B cell (primary cell): ENCODE results near the gene CTNNA3.

Experiments
- CTCF ChIP-seq: fragments of 200-600 bp; IDR thresholded peaks from one replicate; pipeline ENCODE4 v1.8.0; 2022; ENCODE audit warnings: antibody characterized with exemption, mild to moderate bottlenecking
- EZH2 ChIP-seq: IDR thresholded peaks from 2 replicates; pipeline ENCODE4 v1.6.1; 2012; ENCODE audit warnings: borderline replicate concordance, low read depth, mild to moderate bottlenecking, moderate library complexity, low read length; ENCODE audit not compliant: insufficient read depth, poor library complexity, severe bottlenecking

GRCh38 chr10:67573484-67573883 lies 122.5 kb downstream of the CTNNA3 start:
- TF ChIP-seq CTCF = no peak
- no peak for TF ChIP-seq EZH2
